ENCODE results near the gene DNAJA4. TPM values are rescaled to one million over a fixed set of nuclear protein-coding genes. Genes with fewer than 3 reads are reported as not detected.

DNAJA4 gene
- total and polyA plus RNA-seq, 2 of the 13 experiments (the other 11 are each of a cell fraction or from before 2014, with no cell fraction given): not detected

DNA sequence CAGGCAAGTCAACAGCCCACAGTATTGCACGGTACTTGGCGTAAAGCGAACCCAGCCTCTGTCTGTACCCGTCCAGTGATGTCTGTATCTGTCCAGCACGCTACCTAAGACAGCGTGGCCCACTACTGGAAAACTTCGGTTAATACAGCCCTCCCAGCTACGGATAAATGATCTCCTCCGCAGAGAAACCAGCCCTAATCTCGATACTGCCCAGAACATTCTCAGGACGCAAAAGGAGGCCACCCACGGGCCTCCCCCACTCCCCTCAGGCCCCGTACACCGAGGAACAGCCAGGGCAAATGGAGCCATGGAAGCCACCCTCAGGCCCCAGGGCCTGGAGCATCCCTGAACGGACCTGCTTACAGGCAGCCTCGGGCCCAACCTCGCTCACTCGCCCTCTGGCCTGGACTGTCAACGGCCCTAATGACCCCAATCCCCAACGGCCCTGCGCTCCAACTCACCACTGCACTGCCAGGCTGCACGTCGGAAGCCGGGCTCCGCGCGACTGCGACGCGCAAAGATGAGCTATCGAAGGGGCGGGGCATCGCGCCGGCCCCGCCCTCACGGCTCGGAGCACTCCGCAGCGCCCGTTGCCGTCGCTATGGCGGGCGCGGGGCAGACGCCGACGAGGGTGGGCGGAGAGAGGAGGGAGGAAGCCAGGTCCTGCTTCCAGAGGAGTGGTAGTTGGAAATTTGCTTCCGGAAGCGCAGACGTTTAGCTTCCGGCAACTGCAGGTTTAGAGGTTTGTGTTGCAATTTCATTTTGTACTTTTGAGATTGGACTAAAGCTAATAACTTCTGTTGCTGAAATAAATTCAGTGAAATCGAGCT, 35.0 kb downstream of the DNAJA4 start, which contains the start of gene SKIC8 (continued):
- TF ChIP-seq BCL3 (CRISPR knock-in tag; IDR thresholded peaks at IDR 0.05): no peak
- TF ChIP-seq CEBPG (CRISPR knock-in tag; IDR thresholded peaks at IDR 0.05): peak; percentile 71
- TF ChIP-seq ZNF558 (CRISPR knock-in tag; IDR thresholded peaks at IDR 0.05; ENCODE audit: borderline replicate concordance): no peak
- TF ChIP-seq NBN (conservative IDR thresholded peaks at IDR 0.05): no peak
- peak; percentile 74 for TF ChIP-seq KMT2A (CRISPR knock-in tag; IDR thresholded peaks at IDR 0.05)
- TF ChIP-seq, protein P1, sequence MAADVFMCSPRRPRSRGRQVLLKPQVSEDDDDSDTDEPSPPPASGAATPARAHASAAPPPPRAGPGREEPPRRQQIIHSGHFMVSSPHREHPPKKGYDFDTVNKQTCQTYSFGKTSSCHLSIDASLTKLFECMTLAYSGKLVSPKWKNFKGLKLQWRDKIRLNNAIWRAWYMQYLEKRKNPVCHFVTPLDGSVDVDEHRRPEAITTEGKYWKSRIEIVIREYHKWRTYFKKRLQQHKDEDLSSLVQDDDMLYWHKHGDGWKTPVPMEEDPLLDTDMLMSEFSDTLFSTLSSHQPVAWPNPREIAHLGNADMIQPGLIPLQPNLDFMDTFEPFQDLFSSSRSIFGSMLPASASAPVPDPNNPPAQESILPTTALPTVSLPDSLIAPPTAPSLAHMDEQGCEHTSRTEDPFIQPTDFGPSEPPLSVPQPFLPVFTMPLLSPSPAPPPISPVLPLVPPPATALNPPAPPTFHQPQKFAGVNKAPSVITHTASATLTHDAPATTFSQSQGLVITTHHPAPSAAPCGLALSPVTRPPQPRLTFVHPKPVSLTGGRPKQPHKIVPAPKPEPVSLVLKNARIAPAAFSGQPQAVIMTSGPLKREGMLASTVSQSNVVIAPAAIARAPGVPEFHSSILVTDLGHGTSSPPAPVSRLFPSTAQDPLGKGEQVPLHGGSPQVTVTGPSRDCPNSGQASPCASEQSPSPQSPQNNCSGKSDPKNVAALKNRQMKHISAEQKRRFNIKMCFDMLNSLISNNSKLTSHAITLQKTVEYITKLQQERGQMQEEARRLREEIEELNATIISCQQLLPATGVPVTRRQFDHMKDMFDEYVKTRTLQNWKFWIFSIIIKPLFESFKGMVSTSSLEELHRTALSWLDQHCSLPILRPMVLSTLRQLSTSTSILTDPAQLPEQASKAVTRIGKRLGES (CRISPR knock-in tag; IDR thresholded peaks at IDR 0.05; ENCODE audit: borderline replicate concordance): no peak
- no peak for TF ChIP-seq ZNF10 (CRISPR knock-in tag; IDR thresholded peaks at IDR 0.05; ENCODE audit: borderline replicate concordance, low read depth)
- no peak for TF ChIP-seq KLF11 (CRISPR knock-in tag; IDR thresholded peaks at IDR 0.05)
- TF ChIP-seq ZNF570 (CRISPR knock-in tag; IDR thresholded peaks at IDR 0.05; ENCODE audit: borderline replicate concordance): no peak
- no peak for TF ChIP-seq HNRNPUL1 (IDR thresholded peaks at IDR 0.05; ENCODE audit: low read depth, low read length)
- TF ChIP-seq, protein P2, sequence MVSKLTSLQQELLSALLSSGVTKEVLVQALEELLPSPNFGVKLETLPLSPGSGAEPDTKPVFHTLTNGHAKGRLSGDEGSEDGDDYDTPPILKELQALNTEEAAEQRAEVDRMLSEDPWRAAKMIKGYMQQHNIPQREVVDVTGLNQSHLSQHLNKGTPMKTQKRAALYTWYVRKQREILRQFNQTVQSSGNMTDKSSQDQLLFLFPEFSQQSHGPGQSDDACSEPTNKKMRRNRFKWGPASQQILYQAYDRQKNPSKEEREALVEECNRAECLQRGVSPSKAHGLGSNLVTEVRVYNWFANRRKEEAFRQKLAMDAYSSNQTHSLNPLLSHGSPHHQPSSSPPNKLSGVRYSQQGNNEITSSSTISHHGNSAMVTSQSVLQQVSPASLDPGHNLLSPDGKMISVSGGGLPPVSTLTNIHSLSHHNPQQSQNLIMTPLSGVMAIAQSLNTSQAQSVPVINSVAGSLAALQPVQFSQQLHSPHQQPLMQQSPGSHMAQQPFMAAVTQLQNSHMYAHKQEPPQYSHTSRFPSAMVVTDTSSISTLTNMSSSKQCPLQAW (CRISPR knock-in tag; IDR thresholded peaks at IDR 0.05): peak; percentile 75
- TF ChIP-seq ZMYM2 (CRISPR knock-in tag; IDR thresholded peaks at IDR 0.05): peak; percentile 54; the same call in 1 of the 2 replicates
- TF ChIP-seq PCBP2 (optimal IDR thresholded peaks at IDR 0.05; ENCODE audit: low read depth, low read length, poor library complexity, severe bottlenecking): no peak
- peak; percentile 89 for TF ChIP-seq KMT2B (CRISPR knock-in tag; IDR thresholded peaks at IDR 0.05)
- no peak for TF ChIP-seq ZFP82 (CRISPR knock-in tag; IDR thresholded peaks at IDR 0.05; ENCODE audit: borderline replicate concordance)
- TF ChIP-seq HMGA1 (CRISPR knock-in tag; conservative IDR thresholded peaks at IDR 0.05): no peak
- TF ChIP-seq, protein P3, sequence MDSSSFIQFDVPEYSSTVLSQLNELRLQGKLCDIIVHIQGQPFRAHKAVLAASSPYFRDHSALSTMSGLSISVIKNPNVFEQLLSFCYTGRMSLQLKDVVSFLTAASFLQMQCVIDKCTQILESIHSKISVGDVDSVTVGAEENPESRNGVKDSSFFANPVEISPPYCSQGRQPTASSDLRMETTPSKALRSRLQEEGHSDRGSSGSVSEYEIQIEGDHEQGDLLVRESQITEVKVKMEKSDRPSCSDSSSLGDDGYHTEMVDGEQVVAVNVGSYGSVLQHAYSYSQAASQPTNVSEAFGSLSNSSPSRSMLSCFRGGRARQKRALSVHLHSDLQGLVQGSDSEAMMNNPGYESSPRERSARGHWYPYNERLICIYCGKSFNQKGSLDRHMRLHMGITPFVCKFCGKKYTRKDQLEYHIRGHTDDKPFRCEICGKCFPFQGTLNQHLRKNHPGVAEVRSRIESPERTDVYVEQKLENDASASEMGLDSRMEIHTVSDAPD (CRISPR knock-in tag; IDR thresholded peaks at IDR 0.05): no peak
- 0 out of 2 replicates have a peak, but pooled peaks have one; percentile 24 for TF ChIP-seq RAD21 (CRISPR knock-in tag; IDR thresholded peaks at IDR 0.05)
- peak; percentile 90 for TF ChIP-seq YY1 (IDR thresholded peaks at IDR 0.05; ENCODE audit: insufficient read depth, insufficient replicate concordance, low read depth, low read length)
- TF ChIP-seq RFX3 (CRISPR knock-in tag; IDR thresholded peaks at IDR 0.05): 0 out of 2 replicates have a peak, but pooled peaks have one; percentile 51
- TF ChIP-seq NFE2 (CRISPR knock-in tag; IDR thresholded peaks at IDR 0.05): no peak
- TF ChIP-seq NFE2L2 (IDR thresholded peaks at IDR 0.05; ENCODE audit: low read length): no peak
- TF ChIP-seq ZNF670 (CRISPR knock-in tag; IDR thresholded peaks at IDR 0.05; ENCODE audit: borderline replicate concordance): no peak
- TF ChIP-seq ZNF121 (CRISPR knock-in tag; IDR thresholded peaks at IDR 0.05): no peak

Data from HepG2 (cell line).